Lung (tissue), 12 donors: ENCODE results near the gene DNAJC1. TPM values are rescaled to one million over a fixed set of nuclear protein-coding genes. Genes with fewer than 3 reads are reported as not detected.

Experiments used
- ATAC-seq: fragments of 200-7000 bp; cut with Tn5 transposase; one replicate; pipeline ENCODE4 v1.9.1; 2020; ENCODE audit warnings: moderate number of reproducible peaks; ENCODE audit not compliant: insufficient read depth, low FRiP score
- DNase-seq, 3 donors: peaks; one replicate each; pipeline ENCODE4 v3.0.0-alpha.2; 2013 to 2017
- H3K27ac ChIP-seq, 2 donors: one replicate each; pipeline ENCODE4 v1.5.1; 2013; ENCODE audit warnings: mild to moderate bottlenecking in 2 of 2, moderate library complexity in 2 of 2, control low read depth in 1 of 2, inconsistent platforms in 1 of 2, low read depth in 1 of 2, low read length in 1 of 2
- H3K27me3 ChIP-seq, 3 donors: one replicate each; pipeline ENCODE4 v1.5.1; 2013; ENCODE audit warnings: low read length in 2 of 3; ENCODE audit not compliant: control insufficient read depth in 3 of 3, insufficient read depth in 3 of 3
- H3K36me3 ChIP-seq, 4 donors: one replicate each; pipeline ENCODE4 v1.5.1; 2013; ENCODE audit warnings: low read length in 4 of 4, mild to moderate bottlenecking in 1 of 4, moderate library complexity in 1 of 4; ENCODE audit not compliant: control insufficient read depth in 4 of 4, insufficient read depth in 4 of 4
- H3K4me1 ChIP-seq, 5 donors: one replicate each; pipeline ENCODE4 v1.5.1; 2013; ENCODE audit warnings: low read length in 5 of 5, mild to moderate bottlenecking in 2 of 5, moderate library complexity in 1 of 5; ENCODE audit not compliant: control insufficient read depth in 5 of 5, insufficient read depth in 5 of 5
- H3K4me3 ChIP-seq: one replicate; pipeline ENCODE4 v1.5.1; 2013; ENCODE audit warnings: mild to moderate bottlenecking, control low read depth, moderate library complexity
- H3K9ac ChIP-seq, 2 donors: one replicate each; pipeline ENCODE4 v1.5.1; 2013; ENCODE audit warnings: low read length in 2 of 2, control low read depth in 1 of 2; ENCODE audit not compliant: insufficient read depth in 1 of 2
- H3K9me3 ChIP-seq, 4 donors: one replicate each; pipeline ENCODE4 v1.5.1; 2013; ENCODE audit warnings: low read length in 3 of 4, mild to moderate bottlenecking in 1 of 4, moderate library complexity in 1 of 4; ENCODE audit not compliant: control insufficient read depth in 4 of 4, insufficient read depth in 3 of 4
- CTCF ChIP-seq: IDR thresholded peaks from 2 replicates; pipeline ENCODE4 v1.5.1; 2012; ENCODE audit warnings: mild to moderate bottlenecking; ENCODE audit errors: control extremely low read depth, extremely low read depth
- WGBS, 2 donors: extraction: QIAGEN DNeasy Blood & Tissue Kit; methylation state at CpG; one replicate each; pipeline ENCODE4 v1.1.7; 2013; 5-methylcytosine and 5-hydroxymethylcytosine counted together
- polyA plus RNA-seq, 2 donors: library from polyadenylated mRNA; stranded (reverse); fragments of 200-250 nt; gene quantifications; one replicate each; pipeline ENCODE4 v1.2.1, GENCODE V29; 2013
- total RNA-seq, 2 donors: library from RNA; depleted of rRNA in 1 of 2; stranded (reverse); fragments of >200 nt in 1 of 2; gene quantifications; one replicate each; pipeline ENCODE4 v1.2.1, GENCODE V29; 2014 to 2021
- donor health status: control.
- donor health status: control.
- donor health status: Bipolar disorder and iron deficiency.
- donor health status: healthy.
- donor health status: DM: yes; HTN: yes; CAD: no.

DNAJC1 gene
- total and polyA plus RNA-seq, 4 donors: 31.0 to 38.2 (median 35.6) TPM

- ATAC-seq: no peak
- TF ChIP-seq CTCF: no peak
- DNase-seq: no peak
- H3K9me3 ChIP-seq: no peaks in the 10 kb centered on the region
- 78 to 92% methylated on average over 3 of the region's 3 CpGs for WGBS, 2 donors
- H3K36me3 ChIP-seq: no peaks in the 10 kb centered on the region
- H3K27ac ChIP-seq: no peak overlapping the region
- no peak overlapping the region for H3K4me3 ChIP-seq
- peaks cover 0 to 18% (median 0%) of the 10 kb centered on the region in 5 donors for H3K4me1 ChIP-seq
- no peak overlapping the region for H3K9ac ChIP-seq
- no peaks in the 10 kb centered on the region for H3K27me3 ChIP-seq
These were observed 22.4 kb downstream of the DNAJC1 start for GRCh38 chr10:21981118-21981517.

- DNase-seq: peak in 2 of 3 donors; percentile 61 to 74
- Histone ChIP-seq H3K9me3 (no peaks in the 10 kb centered on the region), H3K4me1 (peaks cover 0 to 18% (median 0%) of the 10 kb centered on the region in 5 donors), H3K9ac (no peak overlapping the region), H3K27me3 (no peaks in the 10 kb centered on the region), H3K36me3 (no peaks in the 10 kb centered on the region), H3K4me3 (no peak overlapping the region), H3K27ac (no peak overlapping the region)
- ATAC-seq: no peak
- TF ChIP-seq CTCF: no peak
These were observed 22.8 kb downstream of the DNAJC1 start for GRCh38 chr10:21980691-21981090.

- no peaks in the 10 kb centered on the region for H3K36me3 ChIP-seq
- no peak overlapping the region for H3K4me3 ChIP-seq
- H3K4me1 ChIP-seq: peaks cover 0 to 18% (median 3%) of the 10 kb centered on the region in 5 donors
- 23 to 55% methylated on average over 1 of the region's 1 CpG for WGBS, 2 donors
- H3K9ac ChIP-seq: no peak overlapping the region
- DNase-seq (peak in 2 of 3 donors; percentile 32 to 33), ATAC-seq (no peak)
- H3K9me3 ChIP-seq: no peaks in the 10 kb centered on the region
- TF ChIP-seq CTCF: no peak
- H3K27me3 ChIP-seq: no peaks in the 10 kb centered on the region
- no peak overlapping the region for H3K27ac ChIP-seq
These were observed 25.2 kb downstream of the DNAJC1 start for GRCh38 chr10:21978191-21978862.

GRCh38 chr10:21976739-21977138 is 26.8 kb downstream of the DNAJC1 start:
- H3K4me3 ChIP-seq: no peak overlapping the region
- no peak for ATAC-seq
- no peak for DNase-seq
- no peak for TF ChIP-seq CTCF
- H3K4me1 ChIP-seq: peaks cover 0 to 18% (median 3%) of the 10 kb centered on the region in 5 donors
- H3K9me3 ChIP-seq: no peaks in the 10 kb centered on the region
- H3K36me3 ChIP-seq: no peaks in the 10 kb centered on the region
- H3K27ac ChIP-seq: no peak overlapping the region
- no peaks in the 10 kb centered on the region for H3K27me3 ChIP-seq
- H3K9ac ChIP-seq: no peak overlapping the region
- 91 to 95% methylated on average over 7 of the region's 7 CpGs for WGBS, 2 donors
